ENCODE data around the gene TCF21. TPM values are rescaled to one million over a fixed set of nuclear protein-coding genes. Genes with fewer than 3 reads are reported as not detected.

Gene TCF21
- total RNA-seq, 2 experiments from 2014 or later, result not detected

DNA sequence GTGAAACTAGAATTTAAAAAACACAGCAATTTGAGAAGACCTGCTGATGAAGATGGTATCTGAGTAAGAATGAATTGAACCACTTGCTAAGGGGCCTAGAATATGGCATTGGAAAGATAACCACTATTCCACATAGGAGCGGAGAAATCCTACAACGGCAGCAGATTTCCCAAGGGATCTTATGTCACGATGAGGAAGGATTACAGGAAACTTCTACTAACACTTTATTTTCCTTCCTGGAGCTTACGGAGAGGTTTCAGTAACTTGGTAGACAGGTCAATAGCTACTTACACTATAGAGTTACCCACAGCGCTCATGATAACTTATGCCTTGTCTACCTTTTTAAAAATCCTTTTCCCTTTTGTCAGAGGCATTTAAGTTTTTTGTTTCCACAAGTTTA, 11.8 kb upstream of the TCF21 start:
- BruUV-seq (replicated peaks), result no TSS peak
- CTCF ChIA-PET (ENCODE audit: unreplicated experiment), result no interaction called here
- Histone ChIP-seq H2AFZ (ENCODE audit: low read length) (no peak overlapping the region), H3K9me2 (ENCODE audit: insufficient read depth, low read length) (no peaks in the 10 kb centered on the region), H3K36me3 (ENCODE audit: insufficient read depth, low read length) (no peaks in the 10 kb centered on the region), H3K79me2 (ENCODE audit: insufficient read depth, low read depth, low read length) (no peaks in the 10 kb centered on the region), H3K9me3 (ENCODE audit: low read length) (no peaks in the 10 kb centered on the region), H3K27ac (ENCODE audit: low read depth, low read length, poor library complexity, severe bottlenecking) (no peak overlapping the region), H3K4me1 (ENCODE audit: insufficient read depth, low read length, poor library complexity, severe bottlenecking) (no peaks in the 10 kb centered on the region), H3K4me2 (ENCODE audit: low read length) (no peak overlapping the region), H3K4me3 (ENCODE audit: low read depth, low read length, poor library complexity, severe bottlenecking) (no peak overlapping the region), H4K20me1 (ENCODE audit: insufficient read depth, low read length) (no peaks in the 10 kb centered on the region)
- no peak for TF ChIP-seq EZH2phosphoT487 (IDR thresholded peaks at IDR 0.05; ENCODE audit: borderline replicate concordance, low read depth, low read length)
- TF ChIP-seq, protein P1, sequence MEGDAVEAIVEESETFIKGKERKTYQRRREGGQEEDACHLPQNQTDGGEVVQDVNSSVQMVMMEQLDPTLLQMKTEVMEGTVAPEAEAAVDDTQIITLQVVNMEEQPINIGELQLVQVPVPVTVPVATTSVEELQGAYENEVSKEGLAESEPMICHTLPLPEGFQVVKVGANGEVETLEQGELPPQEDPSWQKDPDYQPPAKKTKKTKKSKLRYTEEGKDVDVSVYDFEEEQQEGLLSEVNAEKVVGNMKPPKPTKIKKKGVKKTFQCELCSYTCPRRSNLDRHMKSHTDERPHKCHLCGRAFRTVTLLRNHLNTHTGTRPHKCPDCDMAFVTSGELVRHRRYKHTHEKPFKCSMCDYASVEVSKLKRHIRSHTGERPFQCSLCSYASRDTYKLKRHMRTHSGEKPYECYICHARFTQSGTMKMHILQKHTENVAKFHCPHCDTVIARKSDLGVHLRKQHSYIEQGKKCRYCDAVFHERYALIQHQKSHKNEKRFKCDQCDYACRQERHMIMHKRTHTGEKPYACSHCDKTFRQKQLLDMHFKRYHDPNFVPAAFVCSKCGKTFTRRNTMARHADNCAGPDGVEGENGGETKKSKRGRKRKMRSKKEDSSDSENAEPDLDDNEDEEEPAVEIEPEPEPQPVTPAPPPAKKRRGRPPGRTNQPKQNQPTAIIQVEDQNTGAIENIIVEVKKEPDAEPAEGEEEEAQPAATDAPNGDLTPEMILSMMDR (conservative IDR thresholded peaks at IDR 0.05; ENCODE audit: low read length), result no peak
- intact Hi-C loops (cut with micrococcal nuclease; ENCODE audit: unreplicated experiment), result no loop called here
- POLR2A ChIA-PET, result interaction anchor here (0.6 to 1.1 kb wide), 2 partner anchors 25 to 67 kb away, joined by 4 to 5 read pairs; no protein-coding TSS in a partner anchor
- no peak for DNase-seq (ENCODE audit: low spot score)

DNA sequence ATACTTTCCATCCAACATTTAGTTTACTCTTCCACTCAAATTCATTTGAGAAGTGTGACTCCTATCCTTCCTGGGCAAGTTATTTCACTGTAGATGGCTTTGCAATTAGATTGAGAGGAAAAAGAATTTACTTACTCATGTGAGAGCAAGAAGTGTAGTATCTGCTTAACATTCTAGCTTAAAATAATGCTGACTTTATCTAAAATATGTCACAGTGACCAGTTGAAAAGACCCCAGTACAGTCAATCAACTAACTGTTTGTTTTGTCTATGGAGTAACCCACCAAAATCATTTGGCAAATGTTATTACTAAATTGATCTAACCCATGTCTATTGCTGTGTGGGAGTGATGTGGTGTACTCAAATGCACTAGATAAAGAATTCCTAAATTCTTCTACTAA, 8.9 kb upstream of the TCF21 start:
- no peak overlapping the region for H3K27ac ChIP-seq (ENCODE audit: low read depth, low read length, poor library complexity, severe bottlenecking)
- no peak overlapping the region for H3K4me3 ChIP-seq (ENCODE audit: low read depth, low read length, poor library complexity, severe bottlenecking)
- ChIA-PET CTCF (ENCODE audit: unreplicated experiment) (no interaction called here), POLR2A (interaction anchor here (0.7 kb wide), 1 partner anchor 1781 kb away, joined by 3 read pairs; no protein-coding TSS in a partner anchor)
- intact Hi-C loops (cut with micrococcal nuclease; ENCODE audit: unreplicated experiment), result no loop called here
- no peaks in the 10 kb centered on the region for H3K9me3 ChIP-seq (ENCODE audit: low read length)
- H2AFZ ChIP-seq (ENCODE audit: low read length), result no peak overlapping the region
- H3K36me3 ChIP-seq (ENCODE audit: insufficient read depth, low read length), result no peaks in the 10 kb centered on the region
- BruUV-seq (replicated peaks), result no TSS peak
- H3K4me1 ChIP-seq (ENCODE audit: insufficient read depth, low read length, poor library complexity, severe bottlenecking), result no peaks in the 10 kb centered on the region
- TF ChIP-seq, protein P1 (conservative IDR thresholded peaks at IDR 0.05; ENCODE audit: low read length), result no peak
- no peak for TF ChIP-seq EZH2phosphoT487 (IDR thresholded peaks at IDR 0.05; ENCODE audit: borderline replicate concordance, low read depth, low read length)
- no peak overlapping the region for H3K4me2 ChIP-seq (ENCODE audit: low read length)
- no peak for DNase-seq (ENCODE audit: low spot score)
- H4K20me1 ChIP-seq (ENCODE audit: insufficient read depth, low read length), result no peaks in the 10 kb centered on the region
- no peaks in the 10 kb centered on the region for H3K79me2 ChIP-seq (ENCODE audit: insufficient read depth, low read depth, low read length)
- no peaks in the 10 kb centered on the region for H3K9me2 ChIP-seq (ENCODE audit: insufficient read depth, low read length)

DNA sequence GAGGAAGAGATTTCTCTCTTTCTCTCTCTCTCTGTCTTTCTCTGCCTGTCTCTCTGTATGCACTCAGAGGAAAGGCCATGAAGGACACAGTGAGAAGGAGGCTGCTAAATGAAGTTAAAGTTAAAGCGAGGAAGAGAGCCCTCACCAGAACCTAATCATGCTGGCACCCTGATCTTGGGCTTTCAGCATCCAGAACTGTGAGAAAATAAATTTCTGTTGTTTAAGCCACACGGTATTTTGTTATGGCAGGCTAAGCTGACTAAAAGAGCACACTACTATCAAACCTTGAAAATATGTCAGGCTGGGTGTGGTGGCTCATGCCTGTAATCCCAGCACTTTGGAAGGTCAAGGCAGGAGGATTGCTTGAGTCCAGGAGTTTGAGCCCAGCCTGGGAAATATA, 8.0 kb upstream of the TCF21 start:
- no peak overlapping the region for H2AFZ ChIP-seq (ENCODE audit: low read length)
- H3K9me2 ChIP-seq (ENCODE audit: insufficient read depth, low read length), result no peaks in the 10 kb centered on the region
- POLR2A ChIA-PET, result interaction anchor here (0.7 kb wide), 1 partner anchor 1780 kb away, joined by 3 read pairs; no protein-coding TSS in a partner anchor
- no peak for DNase-seq (ENCODE audit: low spot score)
- H3K4me2 ChIP-seq (ENCODE audit: low read length), result no peak overlapping the region
- H3K36me3 ChIP-seq (ENCODE audit: insufficient read depth, low read length), result no peaks in the 10 kb centered on the region
- H3K4me3 ChIP-seq (ENCODE audit: low read depth, low read length, poor library complexity, severe bottlenecking), result no peak overlapping the region
- no peaks in the 10 kb centered on the region for H4K20me1 ChIP-seq (ENCODE audit: insufficient read depth, low read length)
- TF ChIP-seq EZH2phosphoT487 (IDR thresholded peaks at IDR 0.05; ENCODE audit: borderline replicate concordance, low read depth, low read length), result no peak
- TF ChIP-seq, protein P1 (conservative IDR thresholded peaks at IDR 0.05; ENCODE audit: low read length), result no peak
- no peaks in the 10 kb centered on the region for H3K4me1 ChIP-seq (ENCODE audit: insufficient read depth, low read length, poor library complexity, severe bottlenecking)
- no peaks in the 10 kb centered on the region for H3K9me3 ChIP-seq (ENCODE audit: low read length)
- H3K79me2 ChIP-seq (ENCODE audit: insufficient read depth, low read depth, low read length), result no peaks in the 10 kb centered on the region
- no peak overlapping the region for H3K27ac ChIP-seq (ENCODE audit: low read depth, low read length, poor library complexity, severe bottlenecking)
- intact Hi-C loops (cut with micrococcal nuclease; ENCODE audit: unreplicated experiment), result no loop called here
- BruUV-seq (replicated peaks), result no TSS peak
- CTCF ChIA-PET (ENCODE audit: unreplicated experiment), result no interaction called here

All from OCI-LY7 (cell line).